Mesendoderm (in vitro differentiated cells): ENCODE data around the gene DPH3.

ENCODE experiments used
- DNase-seq: peaks from one replicate; pipeline ENCODE4 v3.0.0; 2013
- H2AK5ac ChIP-seq: 2 replicates; pipeline ENCODE4 v1.6.1; 2013; ENCODE audit warnings: low read length, inconsistent platforms
- H2BK120ac ChIP-seq: 2 replicates; pipeline ENCODE4 v1.6.1; 2013; ENCODE audit warnings: low read depth, mild to moderate bottlenecking, low read length, moderate library complexity, mixed read lengths
- H2BK15ac ChIP-seq: replicated peaks from 2 replicates; pipeline ENCODE4 v1.6.1; 2013; ENCODE audit warnings: low read depth, mild to moderate bottlenecking, moderate library complexity
- H2BK5ac ChIP-seq: 2 replicates; pipeline ENCODE4 v1.6.1; 2013; ENCODE audit warnings: low read length, inconsistent platforms
- H3K18ac ChIP-seq: 2 replicates; pipeline ENCODE4 v1.6.1; 2013; ENCODE audit warnings: mild to moderate bottlenecking, low read length, mixed read lengths
- H3K23ac ChIP-seq: one replicate; pipeline ENCODE4 v1.6.1; 2013; ENCODE audit warnings: low read length
- H3K27ac ChIP-seq: 2 replicates; pipeline ENCODE4 v1.5.1; 2013; ENCODE audit warnings: low read depth, mild to moderate bottlenecking, inconsistent platforms, low read length, moderate library complexity
- H3K27me3 ChIP-seq: 2 replicates; pipeline ENCODE4 v1.6.1; 2013; ENCODE audit warnings: low read length, control low read depth, mild to moderate bottlenecking, inconsistent platforms; ENCODE audit not compliant: insufficient read depth, poor library complexity
- H3K36me3 ChIP-seq: 2 replicates; pipeline ENCODE4 v1.6.1; 2013; ENCODE audit warnings: low read length, inconsistent platforms; ENCODE audit not compliant: control insufficient read depth, insufficient read depth
- H3K4ac ChIP-seq: one replicate; pipeline ENCODE4 v1.6.1; 2013; ENCODE audit warnings: low read depth, mild to moderate bottlenecking, low read length, moderate library complexity
- H3K4me1 ChIP-seq: 2 replicates; pipeline ENCODE4 v1.6.1; 2013; ENCODE audit warnings: low read depth, low read length, inconsistent platforms; ENCODE audit not compliant: control insufficient read depth
- H3K4me2 ChIP-seq: 2 replicates; pipeline ENCODE4 v1.6.1; 2013; ENCODE audit warnings: low read length
- H3K4me3 ChIP-seq: 2 replicates; pipeline ENCODE4 v1.5.1; 2013; ENCODE audit warnings: mild to moderate bottlenecking, low read length
- H3K56ac ChIP-seq: one replicate; pipeline ENCODE4 v1.6.1; 2013; ENCODE audit warnings: low read length
- H3K79me1 ChIP-seq: 2 replicates; pipeline ENCODE4 v1.6.1; 2013; ENCODE audit warnings: low read length, inconsistent platforms
- H3K79me2 ChIP-seq: 2 replicates; pipeline ENCODE4 v1.6.1; 2013; ENCODE audit warnings: mild to moderate bottlenecking, low read length; ENCODE audit not compliant: control insufficient read depth, insufficient read depth
- H3K9ac ChIP-seq: 2 replicates; pipeline ENCODE4 v1.6.1; 2013; ENCODE audit warnings: low read length, inconsistent platforms
- H4K5ac ChIP-seq: one replicate; pipeline ENCODE4 v1.6.1; 2013; ENCODE audit warnings: low read length
- H4K8ac ChIP-seq: one replicate; pipeline ENCODE4 v1.6.1; 2013; ENCODE audit warnings: low read depth, mild to moderate bottlenecking, control low read depth, low read length, moderate library complexity
- WGBS: extraction: QIAGEN DNeasy Blood & Tissue Kit; methylation state at CpG from one replicate; pipeline ENCODE4 v1.1.7; 2013; ENCODE audit warnings: low lambda C conversion rate, missing lambda C conversion rate; ENCODE audit not compliant: insufficient coverage; ENCODE audit errors: extremely low coverage; 5-methylcytosine and 5-hydroxymethylcytosine counted together

The DPH3 gene

GRCh38 chr3:16308727-16309126 lies 44.0 kb upstream of the DPH3 start:
- Histone ChIP-seq H4K5ac (no peak overlapping the region), H2BK5ac (no peak overlapping the region), H3K4me2 (no peak overlapping the region), H3K4me1 (no peaks in the 10 kb centered on the region), H3K9ac (no peak overlapping the region), H2AK5ac (no peak overlapping the region), H2BK120ac (no peak overlapping the region), H3K79me1 (no peaks in the 10 kb centered on the region), H3K27me3 (no peaks in the 10 kb centered on the region), H3K18ac (no peak overlapping the region), H2BK15ac (no peak overlapping the region), H3K4ac (no peak overlapping the region), H4K8ac (no peak overlapping the region), H3K36me3 (no peaks in the 10 kb centered on the region), H3K4me3 (no peak overlapping the region), H3K79me2 (no peaks in the 10 kb centered on the region), H3K23ac (no peak overlapping the region), H3K56ac (no peak overlapping the region), H3K27ac (no peak overlapping the region)
- no CpG with 5 or more reads among the region's 1 CpG for WGBS
- DNase-seq = no peak

GRCh38 chr3:16307832-16308531 lies 43.2 kb upstream of the DPH3 start:
- no peak overlapping the region for H3K4me2 ChIP-seq

GRCh38 chr3:16305111-16305541 lies 40.4 kb upstream of the DPH3 start:
- Histone ChIP-seq H3K36me3 (no peaks in the 10 kb centered on the region), H3K56ac (no peak overlapping the region), H3K79me2 (no peaks in the 10 kb centered on the region), H3K27me3 (no peaks in the 10 kb centered on the region), H2BK5ac (no peak overlapping the region), H3K23ac (no peak overlapping the region), H2AK5ac (no peak overlapping the region), H2BK15ac (no peak overlapping the region), H3K79me1 (no peaks in the 10 kb centered on the region), H3K27ac (no peak overlapping the region), H3K4ac (no peak overlapping the region), H3K18ac (no peak overlapping the region), H3K4me3 (no peak overlapping the region), H3K4me1 (peaks cover 3% of the 10 kb centered on the region), H3K9ac (no peak overlapping the region), H4K5ac (no peak overlapping the region), H4K8ac (no peak overlapping the region), H2BK120ac (no peak overlapping the region), H3K4me2 (no peak overlapping the region)
- no peak for DNase-seq
- WGBS = no CpG with 5 or more reads among the region's 7 CpGs

More at GRCh38 chr3:16307832-16308531, 43.2 kb upstream of the DPH3 start:
- DNase-seq = no peak
- H3K4ac ChIP-seq = no peak overlapping the region
- no peak overlapping the region for H3K4me3 ChIP-seq
- H2AK5ac ChIP-seq = no peak overlapping the region
- no peaks in the 10 kb centered on the region for H3K27me3 ChIP-seq
- H3K4me1 ChIP-seq = no peaks in the 10 kb centered on the region
- H3K56ac ChIP-seq = no peak overlapping the region
- H2BK15ac ChIP-seq = no peak overlapping the region
- no peak overlapping the region for H4K5ac ChIP-seq
- H3K9ac ChIP-seq = no peak overlapping the region
- H2BK5ac ChIP-seq = no peak overlapping the region
- H3K27ac ChIP-seq = no peak overlapping the region
- no peaks in the 10 kb centered on the region for H3K79me2 ChIP-seq
- no peak overlapping the region for H3K18ac ChIP-seq
- WGBS = no CpG with 5 or more reads among the region's 5 CpGs
- H3K36me3 ChIP-seq = no peaks in the 10 kb centered on the region
- H3K79me1 ChIP-seq = no peaks in the 10 kb centered on the region
- no peak overlapping the region for H3K23ac ChIP-seq
- H2BK120ac ChIP-seq = no peak overlapping the region
- no peak overlapping the region for H4K8ac ChIP-seq

GRCh38 chr3:16304061-16305010 lies 39.6 kb upstream of the DPH3 start:
- H3K4ac ChIP-seq = no peak overlapping the region
- no CpG with 5 or more reads among the region's 2 CpGs for WGBS
- no peak overlapping the region for H2AK5ac ChIP-seq
- peaks cover 3% of the 10 kb centered on the region for H3K4me1 ChIP-seq
- no peak overlapping the region for H4K5ac ChIP-seq
- H3K23ac ChIP-seq = no peak overlapping the region
- no peaks in the 10 kb centered on the region for H3K27me3 ChIP-seq
- no peaks in the 10 kb centered on the region for H3K79me2 ChIP-seq
- no peaks in the 10 kb centered on the region for H3K79me1 ChIP-seq
- H3K56ac ChIP-seq = no peak overlapping the region
- no peak overlapping the region for H3K9ac ChIP-seq
- DNase-seq = no peak
- H2BK120ac ChIP-seq = no peak overlapping the region
- no peak overlapping the region for H4K8ac ChIP-seq
- H3K36me3 ChIP-seq = no peaks in the 10 kb centered on the region
- H3K4me2 ChIP-seq = no peak overlapping the region
- no peak overlapping the region for H3K4me3 ChIP-seq
- H3K18ac ChIP-seq = no peak overlapping the region
- no peak overlapping the region for H3K27ac ChIP-seq
- H2BK5ac ChIP-seq = no peak overlapping the region
- H2BK15ac ChIP-seq = no peak overlapping the region

- no peaks in the 10 kb centered on the region for H3K36me3 ChIP-seq
These were observed 38.4 kb upstream of the DPH3 start for GRCh38 chr3:16303037-16303575.

More at GRCh38 chr3:16303037-16303575, 38.4 kb upstream of the DPH3 start:
- Histone ChIP-seq H2BK5ac (no peak overlapping the region), H3K9ac (no peak overlapping the region), H3K79me2 (no peaks in the 10 kb centered on the region), H2BK120ac (no peak overlapping the region), H2AK5ac (no peak overlapping the region), H2BK15ac (no peak overlapping the region), H3K18ac (no peak overlapping the region), H3K4ac (no peak overlapping the region), H4K8ac (no peak overlapping the region), H3K4me2 (no peak overlapping the region), H4K5ac (no peak overlapping the region), H3K27ac (no peak overlapping the region), H3K4me3 (no peak overlapping the region), H3K4me1 (peaks cover 3% of the 10 kb centered on the region), H3K23ac (no peak overlapping the region), H3K56ac (no peak overlapping the region), H3K79me1 (no peaks in the 10 kb centered on the region), H3K27me3 (no peaks in the 10 kb centered on the region)
- WGBS = no CpG with 5 or more reads among the region's 2 CpGs
- no peak for DNase-seq
